CD14-positive monocyte (primary cell): ENCODE measurements around the gene SLC34A3. TPM values are rescaled to one million over a fixed set of nuclear protein-coding genes. Genes with fewer than 3 reads are reported as not detected.

Experiments
- DNase-seq, 3 donors: peaks; one replicate each; pipeline ENCODE4 v3.0.0-alpha.2; 2011 to 2022
- H2AFZ ChIP-seq: 2 replicates; pipeline ENCODE4 v1.6.0; 2012; ENCODE audit warnings: mild to moderate bottlenecking, low read depth, low read length, inconsistent platforms; ENCODE audit not compliant: insufficient read depth, poor library complexity, severe bottlenecking
- H3K27ac ChIP-seq, 2 donors: 1 replicate in 1 of 2; 2 replicates in 1 of 2; pipeline ENCODE4 v1.5.1; 2012 to 2013; ENCODE audit warnings: low read length in 2 of 2, control low read depth in 1 of 2, inconsistent platforms in 1 of 2, low read depth in 1 of 2, mild to moderate bottlenecking in 1 of 2
- H3K27me3 ChIP-seq, 2 donors: one replicate each; pipeline versions ENCODE4 v1.6.0 to v1.6.1; 2011 to 2013; ENCODE audit warnings: low read length in 2 of 2; ENCODE audit not compliant: control insufficient read depth in 2 of 2, insufficient read depth in 2 of 2
- H3K36me3 ChIP-seq, 2 donors: replicated peaks in 1 of 2; 1 replicate in 1 of 2; 2 replicates in 1 of 2; pipeline versions ENCODE4 v1.5.1 to v1.6.1; 2012 to 2013; ENCODE audit warnings: low read length in 2 of 2, control low read depth in 1 of 2, inconsistent platforms in 1 of 2, mild to moderate bottlenecking in 1 of 2; ENCODE audit not compliant: insufficient read depth in 2 of 2, control insufficient read depth in 1 of 2
- H3K4me1 ChIP-seq, 2 donors: 1 replicate in 1 of 2; 2 replicates in 1 of 2; pipeline versions ENCODE4 v1.5.1 to v1.6.1; 2012 to 2013; ENCODE audit warnings: low read length in 2 of 2, control low read depth in 1 of 2, inconsistent platforms in 1 of 2, mild to moderate bottlenecking in 1 of 2, moderate library complexity in 1 of 2; ENCODE audit not compliant: insufficient read depth in 2 of 2, control insufficient read depth in 1 of 2
- H3K4me2 ChIP-seq: replicated peaks from 2 replicates; pipeline ENCODE3; 2012; ENCODE audit warnings: low read length, moderate library complexity, mild to moderate bottlenecking; ENCODE audit not compliant: poor library complexity, severe bottlenecking; ENCODE audit errors: extremely low read depth
- H3K4me3 ChIP-seq, 3 experiments: fragments of 200-600 bp in 1 of 3; sonication (generic) in 1 of 3; replicated peaks in 1 of 3; 1 replicate in 2 of 3; 2 replicates in 1 of 3; pipeline ENCODE4 v1.5.1; 2011 to 2013; ENCODE audit warnings: low read length in 3 of 3, mild to moderate bottlenecking in 3 of 3, control low read depth in 2 of 3, low read depth in 2 of 3, inconsistent platforms in 1 of 3, moderate library complexity in 1 of 3
- H3K79me2 ChIP-seq: 2 replicates; pipeline ENCODE4 v1.6.0; 2012; ENCODE audit warnings: mild to moderate bottlenecking, control low read depth, inconsistent platforms, low read length, moderate library complexity; ENCODE audit not compliant: insufficient read depth
- H3K9ac ChIP-seq: 2 replicates; pipeline ENCODE4 v1.6.0; 2017; ENCODE audit warnings: low read length, mild to moderate bottlenecking; ENCODE audit not compliant: insufficient read depth, poor library complexity, severe bottlenecking
- H3K9me3 ChIP-seq, 2 donors: replicated peaks in 1 of 2; 1 replicate in 1 of 2; 2 replicates in 1 of 2; pipeline versions ENCODE4 v1.5.1 to v1.6.1; 2012 to 2013; ENCODE audit warnings: low read length in 2 of 2, control low read depth in 1 of 2; ENCODE audit not compliant: control insufficient read depth in 1 of 2, insufficient read depth in 1 of 2
- H4K20me1 ChIP-seq: 2 replicates; pipeline ENCODE4 v1.6.0; 2012; ENCODE audit warnings: mild to moderate bottlenecking, low read length, control low read depth, moderate library complexity; ENCODE audit not compliant: insufficient read depth
- H3K27ac Mint-ChIP-seq, 7 donors: one replicate each; pipeline ENCODE4 v1.8.0; 2020; ENCODE audit warnings: mild to moderate bottlenecking in 7 of 7, mixed read lengths in 7 of 7, moderate library complexity in 6 of 7, inconsistent platforms in 2 of 7
- H3K27me3 Mint-ChIP-seq, 3 donors: one replicate each; pipeline ENCODE4 v1.8.0; 2021 to 2022; ENCODE audit warnings: low read depth in 3 of 3, mild to moderate bottlenecking in 3 of 3, mixed read lengths in 3 of 3, moderate library complexity in 3 of 3, inconsistent platforms in 1 of 3
- H3K36me3 Mint-ChIP-seq, 2 donors: one replicate each; pipeline ENCODE4 v1.8.0; 2020; ENCODE audit warnings: mixed read lengths in 2 of 2, inconsistent platforms in 1 of 2, mild to moderate bottlenecking in 1 of 2
- H3K4me1 Mint-ChIP-seq: one replicate; pipeline ENCODE4 v1.8.0; 2020; ENCODE audit warnings: mild to moderate bottlenecking, mixed read lengths
- H3K4me3 Mint-ChIP-seq, 2 donors: one replicate each; pipeline ENCODE4 v1.8.0; 2020; ENCODE audit warnings: mild to moderate bottlenecking in 2 of 2, mixed read lengths in 2 of 2, moderate library complexity in 1 of 2
- H3K9me3 Mint-ChIP-seq, 7 donors: one replicate each; pipeline ENCODE4 v1.8.0; 2020 to 2022; ENCODE audit warnings: mixed read lengths in 7 of 7, mild to moderate bottlenecking in 6 of 7, moderate library complexity in 6 of 7, inconsistent platforms in 2 of 7
- WGBS: methylation state at CpG from one replicate; pipeline ENCODE4 v1.1.5; 2013; ENCODE audit warnings: missing lambda C conversion rate; ENCODE audit not compliant: insufficient coverage; 5-methylcytosine and 5-hydroxymethylcytosine counted together
- intact Hi-C, 2 donors: fragments of 100-400 bp; cut with micrococcal nuclease; formaldehyde crosslinking; loops; one replicate each; pipeline versions ENCODE4 v1.15.0 to v1.15.1; 2023
- polyA plus RNA-seq, 3 donors: library from polyadenylated mRNA; depleted of rRNA in 1 of 3; unstranded in 2 of 3; stranded (reverse) in 1 of 3; fragments of 300-500 nt in 2 of 3; fragments of >200 nt in 1 of 3; fragmentation: Illumina TruSeq in 2 of 3; gene quantifications; 1 replicate in 2 of 3; 2 replicates in 1 of 3; pipeline ENCODE4 v1.2.3, GENCODE V29; 2012 to 2021
- TF ChIP-seq, protein P1 (sequence below): fragments of 200-600 bp; IDR thresholded peaks from one replicate; pipeline ENCODE4 v1.8.0; 2022; ENCODE audit warnings: antibody characterized with exemption, mild to moderate bottlenecking

SLC34A3 gene
- polyA plus RNA-seq, 3 donors: not detected

DNA sequence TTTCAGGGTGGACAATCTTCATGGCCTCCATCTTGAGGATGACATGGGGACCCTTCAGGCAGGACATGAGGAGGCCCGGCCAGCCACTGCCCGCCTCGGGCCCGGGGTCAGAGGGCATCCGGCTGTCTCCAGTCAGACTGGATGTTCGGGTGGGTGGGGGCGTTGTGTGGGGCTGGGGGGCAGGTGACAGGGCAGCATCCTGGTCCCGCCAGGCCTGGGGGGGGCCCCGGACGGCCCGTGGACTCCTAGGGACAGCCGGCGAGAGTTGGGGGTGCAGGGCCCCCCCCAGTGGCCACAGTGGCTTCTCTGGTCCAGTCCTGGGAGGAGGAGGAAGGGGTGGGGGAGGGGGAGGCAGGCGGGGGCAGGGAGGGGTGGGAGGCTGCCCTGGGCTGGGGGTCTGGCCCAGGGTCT is 9.6 kb upstream of the SLC34A3 start:
- no peaks in the 10 kb centered on the region for H3K9me3 Mint-ChIP-seq
- H3K4me3 ChIP-seq: no peak overlapping the region
- H3K27ac Mint-ChIP-seq: no peak overlapping the region
- peaks cover 0 to 14% of the 10 kb centered on the region in 2 donors for H3K27me3 ChIP-seq
- H3K4me2 ChIP-seq: no peak overlapping the region
- WGBS: 100% methylated on average over 2 of the region's 14 CpGs
- no peaks in the 10 kb centered on the region for H3K9me3 ChIP-seq
- H3K4me3 Mint-ChIP-seq: peak overlapping the region in 1 of 2 donors; percentile 26
- peaks cover 33 to 54% of the 10 kb centered on the region in 2 donors for H3K4me1 ChIP-seq
- H3K27ac ChIP-seq: no peak overlapping the region
- H3K27me3 Mint-ChIP-seq: peaks cover 3 to 22% (median 13%) of the 10 kb centered on the region in 3 donors
- no peak overlapping the region for H2AFZ ChIP-seq
- intact Hi-C loops: loop anchor here in 1 of 2 donors (5.0 kb wide), 1 partner anchor 94 kb away; no protein-coding TSS in a partner anchor
- peaks cover 5% of the 10 kb centered on the region in 2 donors for H3K36me3 Mint-ChIP-seq
- no peaks in the 10 kb centered on the region for H4K20me1 ChIP-seq
- no peak overlapping the region for H3K9ac ChIP-seq
- DNase-seq: no peak
- H3K36me3 ChIP-seq: peaks cover 3 to 6% of the 10 kb centered on the region in 2 donors
- H3K4me1 Mint-ChIP-seq: peaks cover 23% of the 10 kb centered on the region
- no peaks in the 10 kb centered on the region for H3K79me2 ChIP-seq
- TF ChIP-seq, protein P1, sequence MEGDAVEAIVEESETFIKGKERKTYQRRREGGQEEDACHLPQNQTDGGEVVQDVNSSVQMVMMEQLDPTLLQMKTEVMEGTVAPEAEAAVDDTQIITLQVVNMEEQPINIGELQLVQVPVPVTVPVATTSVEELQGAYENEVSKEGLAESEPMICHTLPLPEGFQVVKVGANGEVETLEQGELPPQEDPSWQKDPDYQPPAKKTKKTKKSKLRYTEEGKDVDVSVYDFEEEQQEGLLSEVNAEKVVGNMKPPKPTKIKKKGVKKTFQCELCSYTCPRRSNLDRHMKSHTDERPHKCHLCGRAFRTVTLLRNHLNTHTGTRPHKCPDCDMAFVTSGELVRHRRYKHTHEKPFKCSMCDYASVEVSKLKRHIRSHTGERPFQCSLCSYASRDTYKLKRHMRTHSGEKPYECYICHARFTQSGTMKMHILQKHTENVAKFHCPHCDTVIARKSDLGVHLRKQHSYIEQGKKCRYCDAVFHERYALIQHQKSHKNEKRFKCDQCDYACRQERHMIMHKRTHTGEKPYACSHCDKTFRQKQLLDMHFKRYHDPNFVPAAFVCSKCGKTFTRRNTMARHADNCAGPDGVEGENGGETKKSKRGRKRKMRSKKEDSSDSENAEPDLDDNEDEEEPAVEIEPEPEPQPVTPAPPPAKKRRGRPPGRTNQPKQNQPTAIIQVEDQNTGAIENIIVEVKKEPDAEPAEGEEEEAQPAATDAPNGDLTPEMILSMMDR: no peak

DNA sequence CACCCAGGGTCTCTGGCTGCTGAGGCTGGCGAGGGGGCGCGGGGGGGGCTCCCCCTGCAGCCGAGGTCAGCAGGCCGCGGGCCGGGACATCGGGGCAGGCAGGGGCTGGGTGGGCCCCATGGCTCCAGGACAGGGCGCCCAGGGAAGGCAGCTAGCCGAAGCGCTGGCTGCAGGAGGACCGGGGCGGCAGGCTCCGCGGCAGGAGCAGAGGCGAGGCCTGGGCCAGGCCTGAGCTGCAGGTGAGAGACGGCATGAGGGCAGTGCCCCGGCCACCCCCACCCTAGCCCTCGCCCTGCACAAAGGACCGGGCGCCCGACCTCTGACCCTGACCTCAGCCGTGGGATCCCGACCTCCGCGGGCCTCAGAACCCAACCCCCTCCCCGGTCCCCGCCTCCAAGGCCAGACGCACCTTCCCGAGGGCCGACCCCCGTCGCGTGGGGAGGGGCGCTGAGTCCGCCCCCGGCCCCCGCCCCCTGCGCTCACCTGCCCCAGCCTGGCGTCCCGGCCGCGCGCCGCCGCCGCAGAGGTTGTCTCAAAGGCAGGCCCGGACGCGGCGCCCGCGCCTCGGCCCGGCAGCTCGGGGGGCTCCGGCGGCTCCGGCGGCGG is 9.1 kb upstream of the SLC34A3 start:
- no peaks in the 10 kb centered on the region for H3K9me3 ChIP-seq
- DNase-seq: no peak
- Mint-ChIP-seq H3K27me3 (peaks cover 5 to 26% (median 13%) of the 10 kb centered on the region in 3 donors), H3K4me3 (peak overlapping the region in 1 of 2 donors; percentile 62), H3K4me1 (peaks cover 23% of the 10 kb centered on the region), H3K27ac (no peak overlapping the region), H3K9me3 (no peaks in the 10 kb centered on the region), H3K36me3 (peaks cover under 1 to 2% of the 10 kb centered on the region in 2 donors)
- peaks cover 33 to 52% of the 10 kb centered on the region in 2 donors for H3K4me1 ChIP-seq
- intact Hi-C loops: loop anchor here (2.0 to 5.0 kb wide), 2 partner anchors 21 to 94 kb away; partner anchors contain the start of gene TPRN (in 2 of the 2)
- H3K4me2 ChIP-seq: peak overlapping the region; percentile 57
- peak overlapping the region in 1 of 3 experiments; percentile 48 for H3K4me3 ChIP-seq
- H3K36me3 ChIP-seq: peaks cover 0 to 1% of the 10 kb centered on the region in 2 donors
- H4K20me1 ChIP-seq: no peaks in the 10 kb centered on the region
- H2AFZ ChIP-seq: no peak overlapping the region
- no peaks in the 10 kb centered on the region for H3K79me2 ChIP-seq
- no peak overlapping the region for H3K27ac ChIP-seq
- 7% methylated on average over 61 of the region's 61 CpGs for WGBS
- TF ChIP-seq, protein P1: no peak
- peaks cover 0 to 15% of the 10 kb centered on the region in 2 donors for H3K27me3 ChIP-seq
- no peak overlapping the region for H3K9ac ChIP-seq
